ENCODE data around the gene KCNAB2. TPM values are rescaled to one million over a fixed set of nuclear protein-coding genes. Genes with fewer than 3 reads are reported as not detected.

KCNAB2 gene
- 10 to 100 TPM in 2 of 4 donors, 1 to 10 TPM in 2; 5.4 to 26.4 (median 10.1) TPM for total RNA-seq

GRCh38 chr1:6045561-6045960, at the start of gene KCNAB2:
TSS of gene KCNAB2 (plus strand) at chr1:6045888. CDS start at chr1:6051537, 5,649 bp downstream.
- DNase-seq = no peak
- TF ChIP-seq POLR2A (IDR thresholded peaks at IDR 0.05) (no peak), CTCF (IDR thresholded peaks at IDR 0.05) (no peak)
- no peak within 1 kb of the TSS for H3K27ac ChIP-seq
- H3K27me3 ChIP-seq = no peaks in the 10 kb centered on the region
- no peak within 1 kb of the TSS for H3K4me3 ChIP-seq
- no peaks in the 10 kb centered on the region for H3K4me1 ChIP-seq
- H3K36me3 ChIP-seq = no peaks in the 10 kb centered on the region
- H3K9me3 ChIP-seq = no peaks in the 10 kb centered on the region

GRCh38 chr1:5996641-5997270, 48.9 kb upstream of the KCNAB2 start:
- Histone ChIP-seq H3K36me3 (no peaks in the 10 kb centered on the region), H3K4me3 (no peak overlapping the region), H3K9me3 (no peaks in the 10 kb centered on the region), H3K27ac (no peak overlapping the region), H3K27me3 (no peaks in the 10 kb centered on the region), H3K4me1 (peaks cover 0 to 22% (median 12%) of the 10 kb centered on the region in 4 donors)
- TF ChIP-seq POLR2A (IDR thresholded peaks at IDR 0.05) (no peak), CTCF (IDR thresholded peaks at IDR 0.05) (no peak)
- DNase-seq = peak in 1 of 3 donors; percentile 24

GRCh38 chr1:5997316-5997715, 48.4 kb upstream of the KCNAB2 start:
- no peak overlapping the region for H3K4me3 ChIP-seq
- H3K9me3 ChIP-seq = no peaks in the 10 kb centered on the region
- no peaks in the 10 kb centered on the region for H3K27me3 ChIP-seq
- H3K36me3 ChIP-seq = no peaks in the 10 kb centered on the region
- no peak overlapping the region for H3K27ac ChIP-seq
- peak in 1 of 3 donors; percentile 11 for DNase-seq
- TF ChIP-seq CTCF (IDR thresholded peaks at IDR 0.05) (no peak), POLR2A (IDR thresholded peaks at IDR 0.05) (no peak)
- H3K4me1 ChIP-seq = peaks cover 0 to 22% (median 12%) of the 10 kb centered on the region in 4 donors

- H3K9me3 ChIP-seq = no peaks in the 10 kb centered on the region
- no peak overlapping the region for H3K27ac ChIP-seq
- TF ChIP-seq POLR2A (IDR thresholded peaks at IDR 0.05) (no peak), CTCF (IDR thresholded peaks at IDR 0.05) (no peak)
- no peak overlapping the region for H3K4me3 ChIP-seq
- no peaks in the 10 kb centered on the region for H3K27me3 ChIP-seq
- DNase-seq = peak in 2 of 3 donors; percentile 32 to 35
- peaks cover 0 to 20% (median 7%) of the 10 kb centered on the region in 4 donors for H3K4me1 ChIP-seq
- no peaks in the 10 kb centered on the region for H3K36me3 ChIP-seq
These were observed 47.4 kb upstream of the KCNAB2 start for GRCh38 chr1:5998051-5998905.

GRCh38 chr1:5998906-5999301, 46.8 kb upstream of the KCNAB2 start:
- Histone ChIP-seq H3K9me3 (no peaks in the 10 kb centered on the region), H3K4me3 (no peak overlapping the region), H3K27me3 (no peaks in the 10 kb centered on the region), H3K4me1 (peaks cover 0 to 14% (median 3%) of the 10 kb centered on the region in 4 donors), H3K27ac (no peak overlapping the region), H3K36me3 (no peaks in the 10 kb centered on the region)
- peak in 1 of 3 donors; percentile 24 for DNase-seq
- TF ChIP-seq POLR2A (IDR thresholded peaks at IDR 0.05) (no peak), CTCF (IDR thresholded peaks at IDR 0.05) (no peak)

Measured in Peyer's patch (tissue), 4 donors.